Liver (tissue), 9 donors: ENCODE measurements around the gene CLIC6. TPM values are rescaled to one million over a fixed set of nuclear protein-coding genes. Genes with fewer than 3 reads are reported as not detected.
A peak's percentile ranks its signal among the peaks of the same experiment; 100 is the strongest.

ENCODE experiments used
- DNase-seq: peaks from one replicate; pipeline ENCODE4 v3.0.0-alpha.2; 2017; ENCODE audit warnings: low spot score
- H3K27ac ChIP-seq, 2 donors: one replicate each; pipeline ENCODE4 v1.7.0; 2013; ENCODE audit warnings: inconsistent platforms in 2 of 2, low read length in 2 of 2, control low read depth in 1 of 2, low read depth in 1 of 2, mild to moderate bottlenecking in 1 of 2
- H3K27me3 ChIP-seq, 4 donors: one replicate each; pipeline versions ENCODE4 v1.6.1 to v1.7.0; 2013; ENCODE audit warnings: low read length in 3 of 4, inconsistent platforms in 1 of 4, mild to moderate bottlenecking in 1 of 4, moderate library complexity in 1 of 4; ENCODE audit not compliant: control insufficient read depth in 4 of 4, insufficient read depth in 4 of 4
- H3K36me3 ChIP-seq, 4 donors: one replicate each; pipeline versions ENCODE4 v1.6.1 to v1.7.0; 2013; ENCODE audit warnings: low read length in 3 of 4, mild to moderate bottlenecking in 3 of 4, low read depth in 1 of 4, moderate library complexity in 1 of 4; ENCODE audit not compliant: control insufficient read depth in 4 of 4, insufficient read depth in 3 of 4
- H3K4me1 ChIP-seq, 4 donors: one replicate each; pipeline versions ENCODE4 v1.6.1 to v1.7.0; 2013; ENCODE audit warnings: low read length in 3 of 4, mild to moderate bottlenecking in 3 of 4, moderate library complexity in 1 of 4; ENCODE audit not compliant: control insufficient read depth in 4 of 4, insufficient read depth in 4 of 4
- H3K4me3 ChIP-seq, 3 donors: one replicate each; pipeline versions ENCODE4 v1.6.1 to v1.7.0; 2013; ENCODE audit warnings: low read length in 3 of 3, control low read depth in 1 of 3, low read depth in 1 of 3, mild to moderate bottlenecking in 1 of 3
- H3K9ac ChIP-seq, 2 donors: one replicate each; pipeline ENCODE4 v1.7.0; 2013; ENCODE audit warnings: low read length in 2 of 2, mild to moderate bottlenecking in 2 of 2, moderate library complexity in 2 of 2, control low read depth in 1 of 2, low read depth in 1 of 2
- H3K9me3 ChIP-seq, 4 donors: one replicate each; pipeline versions ENCODE4 v1.6.1 to v1.7.0; 2013; ENCODE audit warnings: low read length in 3 of 4; ENCODE audit not compliant: control insufficient read depth in 4 of 4
- CTCF ChIP-seq: fragments of 150-350 bp; IDR thresholded peaks from 2 replicates; pipeline ENCODE4 v1.5.1; 2017; ENCODE audit warnings: improper control_type of control experiment, low read depth, low read length; ENCODE audit not compliant: missing input control
- EGR1 ChIP-seq, 2 donors: IDR thresholded peaks; 2 replicates each; pipeline ENCODE4 v1.6.1; 2016 to 2018; ENCODE audit warnings: antibody characterized with exemption in 2 of 2, low read depth in 2 of 2
- FOXA2 ChIP-seq: IDR thresholded peaks from 2 replicates; pipeline ENCODE4 v1.6.1; 2016; ENCODE audit warnings: antibody characterized with exemption
- GABPA ChIP-seq, 2 donors: IDR thresholded peaks in 1 of 2; conservative IDR thresholded peaks in 1 of 2; 2 replicates each; pipeline ENCODE4 v1.6.1; 2016; ENCODE audit warnings: antibody characterized with exemption in 2 of 2, mild to moderate bottlenecking in 1 of 2, moderate library complexity in 1 of 2
- HNF4A ChIP-seq, 2 donors: conservative IDR thresholded peaks; 2 replicates each; pipeline ENCODE4 v1.6.1; 2016; ENCODE audit warnings: antibody characterized with exemption in 2 of 2, mild to moderate bottlenecking in 2 of 2
- HNF4G ChIP-seq: IDR thresholded peaks from 2 replicates; pipeline ENCODE4 v1.6.1; 2016; ENCODE audit warnings: antibody characterized with exemption
- JUND ChIP-seq, 2 donors: IDR thresholded peaks; 2 replicates each; pipeline ENCODE4 v1.6.1; 2016; ENCODE audit warnings: antibody characterized with exemption in 2 of 2
- NR2F2 ChIP-seq: IDR thresholded peaks from 2 replicates; pipeline ENCODE4 v1.6.1; 2016; ENCODE audit warnings: antibody characterized with exemption
- RAD21 ChIP-seq, 2 donors: IDR thresholded peaks; 2 replicates each; pipeline ENCODE4 v1.6.1; 2016; ENCODE audit warnings: antibody characterized with exemption in 2 of 2, mild to moderate bottlenecking in 2 of 2
- SP1 ChIP-seq: IDR thresholded peaks from 2 replicates; pipeline ENCODE4 v1.6.1; 2018; ENCODE audit warnings: antibody characterized with exemption, mild to moderate bottlenecking
- WGBS: extraction: QIAGEN DNeasy Blood & Tissue Kit; methylation state at CpG from one replicate; pipeline ENCODE4 v1.1.7; 2013; 5-methylcytosine and 5-hydroxymethylcytosine counted together
- polyA plus RNA-seq, 2 donors: library from polyadenylated mRNA; stranded (reverse) in 1 of 2; unstranded in 1 of 2; fragments of 200-250 nt in 1 of 2; fragments of >200 nt in 1 of 2; fragmentation: Nextera tagmentation in 1 of 2; extraction: Ambion mirVana in 1 of 2; gene quantifications; one replicate each; pipeline versions ENCODE4 v1.2.1 to v1.2.3, GENCODE V29; 2013 to 2015
- total RNA-seq, 2 donors: library from RNA; depleted of rRNA; stranded (reverse); fragments of >200 nt; gene quantifications; one replicate each; pipeline ENCODE4 v1.2.3, GENCODE V29; 2014
- TF ChIP-seq, protein P1 (sequence below): IDR thresholded peaks from 2 replicates; pipeline ENCODE4 v1.6.1; 2016; ENCODE audit warnings: antibody characterized with exemption
- TF ChIP-seq, protein P2 (sequence below): IDR thresholded peaks from 2 replicates; pipeline ENCODE4 v1.6.1; 2016; ENCODE audit warnings: antibody characterized with exemption, mild to moderate bottlenecking
- donor health status: healthy.
- donor health status: healthy.
- donor health status: healthy.
- donor health status: healthy.
- donor health status: healthy.

The CLIC6 gene
- total and polyA plus RNA-seq, 4 donors = 0.05 to 0.59 (median 0.23) TPM

GRCh38 chr21:34722684-34723300 is 54.0 kb downstream of the CLIC6 start:
- no peaks in the 10 kb centered on the region for H3K9me3 ChIP-seq
- H3K9ac ChIP-seq = no peak overlapping the region
- H3K27me3 ChIP-seq = no peaks in the 10 kb centered on the region
- no peak overlapping the region for H3K27ac ChIP-seq
- WGBS = 72% methylated on average over 7 of the region's 7 CpGs
- no peaks in the 10 kb centered on the region for H3K4me1 ChIP-seq
- DNase-seq = no peak
- no peaks in the 10 kb centered on the region for H3K36me3 ChIP-seq
- TF ChIP-seq NR2F2 = no peak
- TF ChIP-seq, protein P1, sequence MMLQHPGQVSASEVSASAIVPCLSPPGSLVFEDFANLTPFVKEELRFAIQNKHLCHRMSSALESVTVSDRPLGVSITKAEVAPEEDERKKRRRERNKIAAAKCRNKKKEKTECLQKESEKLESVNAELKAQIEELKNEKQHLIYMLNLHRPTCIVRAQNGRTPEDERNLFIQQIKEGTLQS = no peak
- TF ChIP-seq EGR1 (IDR thresholded peaks at IDR 0.05; ENCODE audit: low read depth in 2 of 2) = no peak
- TF ChIP-seq SP1 = no peak
- TF ChIP-seq HNF4G = no peak
- TF ChIP-seq CTCF = peak; percentile 32
- TF ChIP-seq HNF4A (conservative IDR thresholded peaks at IDR 0.05) = no peak
- TF ChIP-seq FOXA2 = no peak
- TF ChIP-seq, protein P2, sequence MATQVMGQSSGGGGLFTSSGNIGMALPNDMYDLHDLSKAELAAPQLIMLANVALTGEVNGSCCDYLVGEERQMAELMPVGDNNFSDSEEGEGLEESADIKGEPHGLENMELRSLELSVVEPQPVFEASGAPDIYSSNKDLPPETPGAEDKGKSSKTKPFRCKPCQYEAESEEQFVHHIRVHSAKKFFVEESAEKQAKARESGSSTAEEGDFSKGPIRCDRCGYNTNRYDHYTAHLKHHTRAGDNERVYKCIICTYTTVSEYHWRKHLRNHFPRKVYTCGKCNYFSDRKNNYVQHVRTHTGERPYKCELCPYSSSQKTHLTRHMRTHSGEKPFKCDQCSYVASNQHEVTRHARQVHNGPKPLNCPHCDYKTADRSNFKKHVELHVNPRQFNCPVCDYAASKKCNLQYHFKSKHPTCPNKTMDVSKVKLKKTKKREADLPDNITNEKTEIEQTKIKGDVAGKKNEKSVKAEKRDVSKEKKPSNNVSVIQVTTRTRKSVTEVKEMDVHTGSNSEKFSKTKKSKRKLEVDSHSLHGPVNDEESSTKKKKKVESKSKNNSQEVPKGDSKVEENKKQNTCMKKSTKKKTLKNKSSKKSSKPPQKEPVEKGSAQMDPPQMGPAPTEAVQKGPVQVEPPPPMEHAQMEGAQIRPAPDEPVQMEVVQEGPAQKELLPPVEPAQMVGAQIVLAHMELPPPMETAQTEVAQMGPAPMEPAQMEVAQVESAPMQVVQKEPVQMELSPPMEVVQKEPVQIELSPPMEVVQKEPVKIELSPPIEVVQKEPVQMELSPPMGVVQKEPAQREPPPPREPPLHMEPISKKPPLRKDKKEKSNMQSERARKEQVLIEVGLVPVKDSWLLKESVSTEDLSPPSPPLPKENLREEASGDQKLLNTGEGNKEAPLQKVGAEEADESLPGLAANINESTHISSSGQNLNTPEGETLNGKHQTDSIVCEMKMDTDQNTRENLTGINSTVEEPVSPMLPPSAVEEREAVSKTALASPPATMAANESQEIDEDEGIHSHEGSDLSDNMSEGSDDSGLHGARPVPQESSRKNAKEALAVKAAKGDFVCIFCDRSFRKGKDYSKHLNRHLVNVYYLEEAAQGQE = no peak
- peak in 1 of 2 donors; percentile 48 for TF ChIP-seq RAD21 (IDR thresholded peaks at IDR 0.05)
- no peak overlapping the region for H3K4me3 ChIP-seq

- H3K27ac ChIP-seq = no peak overlapping the region
- no peak for DNase-seq
- no peaks in the 10 kb centered on the region for H3K4me1 ChIP-seq
- H3K9ac ChIP-seq = no peak overlapping the region
- H3K4me3 ChIP-seq = no peak overlapping the region
- no peaks in the 10 kb centered on the region for H3K27me3 ChIP-seq
- no peaks in the 10 kb centered on the region for H3K9me3 ChIP-seq
- H3K36me3 ChIP-seq = no peaks in the 10 kb centered on the region
- TF ChIP-seq JUND (IDR thresholded peaks at IDR 0.05) (no peak), CTCF (no peak), FOXA2 (no peak), NR2F2 (no peak), HNF4G (no peak), GABPA (IDR thresholded peaks at IDR 0.05 in 1 of 2, conservative IDR thresholded peaks at IDR 0.05 in 1 of 2) (no peak), SP1 (no peak)
- WGBS = 41% methylated on average over 2 of the region's 2 CpGs
These were observed 55.5 kb downstream of the CLIC6 start for GRCh38 chr21:34724131-34724856.
